AG10803 (cell line): ENCODE data around the gene SHLD1.
"Not testable (repeated sequence)": the region's sequence is repeated elsewhere in the genome, so short reads cannot be mapped to it uniquely, and the experiment has no call there.

Experiments
- DNase-seq: peaks from one replicate; pipeline ENCODE4 v3.0.0; 2010; ENCODE audit warnings: low read depth
- H3K4me3 ChIP-seq: 2 replicates; pipeline ENCODE4 v1.5.1; 2011; ENCODE audit warnings: mild to moderate bottlenecking, low read length, control low read depth
- TF ChIP-seq, protein P1 (sequence below): conservative IDR thresholded peaks from 2 replicates; pipeline ENCODE4 v1.5.1; 2011; ENCODE audit warnings: mild to moderate bottlenecking, low read length, control low read depth, inconsistent platforms

Gene SHLD1, protein sequence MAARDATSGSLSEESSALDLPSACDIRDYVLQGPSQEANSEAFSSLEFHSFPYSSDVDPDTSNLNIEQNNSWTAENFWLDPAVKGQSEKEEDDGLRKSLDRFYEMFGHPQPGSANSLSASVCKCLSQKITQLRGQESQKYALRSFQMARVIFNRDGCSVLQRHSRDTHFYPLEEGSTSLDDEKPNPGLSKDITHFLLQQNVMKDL

DNA sequence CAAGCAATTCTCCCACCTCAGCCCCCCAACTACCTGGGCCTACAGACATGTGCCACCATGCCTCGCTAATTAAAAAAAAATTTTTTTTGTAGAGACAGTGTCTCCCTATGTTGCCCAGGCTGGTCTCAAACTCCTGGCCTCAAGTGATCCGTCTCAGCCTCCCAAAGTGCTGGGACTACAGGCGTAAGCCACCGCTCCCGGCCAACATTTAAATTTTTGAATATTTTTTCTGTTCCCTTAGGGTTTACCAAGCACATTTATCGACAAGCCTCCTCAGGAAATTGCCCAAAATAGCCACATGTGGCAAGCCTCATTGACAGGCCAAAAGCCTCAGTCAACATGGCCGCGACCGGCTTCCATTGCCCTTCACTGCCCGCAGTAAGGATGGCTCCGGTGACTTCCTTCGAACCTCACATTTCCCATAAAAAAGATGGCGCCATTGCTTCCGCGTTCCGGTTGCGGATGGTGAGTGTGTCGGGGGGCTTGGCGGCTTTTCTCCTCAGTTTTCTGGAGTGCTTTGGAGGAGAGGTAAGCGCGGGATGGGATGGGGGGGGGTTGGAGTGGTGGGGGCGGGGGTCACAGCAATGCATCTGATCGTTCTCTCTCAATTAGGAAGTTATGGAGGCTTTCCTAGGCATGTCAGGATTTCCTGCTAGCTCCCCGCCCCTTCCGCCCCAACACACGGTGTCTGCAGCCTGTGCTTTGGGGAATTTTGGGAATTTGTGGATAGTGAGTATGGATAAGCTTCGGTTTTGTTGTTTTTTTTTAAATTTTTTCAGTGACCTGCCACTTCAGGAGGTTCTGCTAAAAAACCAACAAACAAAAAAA, at the start of gene SHLD1:
Gene SHLD1 (plus strand): TSS at position 450 of the 828 bp plus-strand sequence. CDS start 22,465 bp downstream, outside the sequence.
- H3K4me3 ChIP-seq = peak within 1 kb of the TSS; percentile 67
- TF ChIP-seq, protein P1, sequence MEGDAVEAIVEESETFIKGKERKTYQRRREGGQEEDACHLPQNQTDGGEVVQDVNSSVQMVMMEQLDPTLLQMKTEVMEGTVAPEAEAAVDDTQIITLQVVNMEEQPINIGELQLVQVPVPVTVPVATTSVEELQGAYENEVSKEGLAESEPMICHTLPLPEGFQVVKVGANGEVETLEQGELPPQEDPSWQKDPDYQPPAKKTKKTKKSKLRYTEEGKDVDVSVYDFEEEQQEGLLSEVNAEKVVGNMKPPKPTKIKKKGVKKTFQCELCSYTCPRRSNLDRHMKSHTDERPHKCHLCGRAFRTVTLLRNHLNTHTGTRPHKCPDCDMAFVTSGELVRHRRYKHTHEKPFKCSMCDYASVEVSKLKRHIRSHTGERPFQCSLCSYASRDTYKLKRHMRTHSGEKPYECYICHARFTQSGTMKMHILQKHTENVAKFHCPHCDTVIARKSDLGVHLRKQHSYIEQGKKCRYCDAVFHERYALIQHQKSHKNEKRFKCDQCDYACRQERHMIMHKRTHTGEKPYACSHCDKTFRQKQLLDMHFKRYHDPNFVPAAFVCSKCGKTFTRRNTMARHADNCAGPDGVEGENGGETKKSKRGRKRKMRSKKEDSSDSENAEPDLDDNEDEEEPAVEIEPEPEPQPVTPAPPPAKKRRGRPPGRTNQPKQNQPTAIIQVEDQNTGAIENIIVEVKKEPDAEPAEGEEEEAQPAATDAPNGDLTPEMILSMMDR = no peak
- peak; percentile 86 for DNase-seq

DNA sequence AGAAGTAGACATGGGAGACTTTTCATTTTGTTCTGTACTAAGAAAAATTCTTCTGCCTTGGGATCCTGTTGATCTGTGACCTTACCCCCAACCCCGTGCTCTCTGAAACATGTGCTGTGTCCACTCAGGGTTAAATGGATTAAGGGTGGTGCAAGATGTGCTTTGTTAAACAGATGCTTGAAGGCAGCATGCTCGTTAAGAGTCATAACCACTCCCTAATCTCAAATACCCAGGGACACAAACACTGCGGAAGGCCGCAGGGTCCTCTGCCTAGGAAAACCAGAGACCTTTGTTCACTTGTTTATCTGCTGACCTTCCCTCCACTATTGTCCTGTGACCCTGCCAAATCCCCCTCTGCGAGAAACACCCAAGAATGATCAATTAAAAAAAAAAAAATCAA, 47.9 kb upstream of the SHLD1 start:
- DNase-seq, H3K4me3 ChIP-seq: not testable (repeated sequence)

DNA sequence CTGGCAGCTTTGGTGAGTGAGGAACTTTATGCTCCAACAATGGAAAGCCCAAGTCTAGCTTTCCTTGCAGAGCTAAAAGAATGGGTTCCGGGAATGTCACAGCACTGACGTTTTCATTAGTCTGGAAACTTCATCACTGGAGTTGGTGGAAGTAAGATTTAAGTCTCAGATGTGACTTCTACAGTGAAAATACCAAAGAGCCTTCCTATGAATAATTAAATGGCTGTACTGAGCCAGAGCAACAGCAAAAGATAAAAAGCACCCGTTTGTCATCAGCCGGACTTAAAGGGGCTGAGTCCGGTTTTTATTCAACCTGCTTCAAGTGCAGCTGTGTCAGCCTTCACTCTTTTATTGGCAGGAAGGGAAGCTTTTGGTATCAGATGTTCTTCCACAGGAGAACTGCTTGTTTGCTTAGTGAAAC, 46.5 kb upstream of the SHLD1 start:
- no peak for DNase-seq
- H3K4me3 ChIP-seq = no peak overlapping the region
- TF ChIP-seq, protein P1 = no peak

DNA sequence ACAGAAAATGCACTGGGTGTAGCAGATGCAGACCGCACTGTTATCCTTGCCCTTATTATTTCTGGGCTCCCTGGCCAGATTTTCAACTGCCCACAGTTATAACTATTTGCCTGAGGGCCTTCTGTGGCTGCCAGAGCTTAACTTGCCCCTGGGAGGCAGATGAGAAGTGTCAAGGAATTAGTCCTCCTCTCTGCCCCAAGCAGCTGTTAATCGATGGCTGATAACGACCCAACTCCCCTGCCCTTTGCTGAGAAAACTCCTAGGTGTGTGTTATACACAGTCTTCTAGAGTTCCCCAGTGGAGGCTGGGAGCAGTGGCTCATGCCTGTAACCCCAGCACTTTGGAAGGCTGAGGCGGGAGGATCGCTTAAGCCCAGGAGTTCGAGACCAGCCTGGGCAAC, 44.4 kb upstream of the SHLD1 start:
- DNase-seq = no peak
- no peak overlapping the region for H3K4me3 ChIP-seq
- TF ChIP-seq, protein P1 = no peak

DNA sequence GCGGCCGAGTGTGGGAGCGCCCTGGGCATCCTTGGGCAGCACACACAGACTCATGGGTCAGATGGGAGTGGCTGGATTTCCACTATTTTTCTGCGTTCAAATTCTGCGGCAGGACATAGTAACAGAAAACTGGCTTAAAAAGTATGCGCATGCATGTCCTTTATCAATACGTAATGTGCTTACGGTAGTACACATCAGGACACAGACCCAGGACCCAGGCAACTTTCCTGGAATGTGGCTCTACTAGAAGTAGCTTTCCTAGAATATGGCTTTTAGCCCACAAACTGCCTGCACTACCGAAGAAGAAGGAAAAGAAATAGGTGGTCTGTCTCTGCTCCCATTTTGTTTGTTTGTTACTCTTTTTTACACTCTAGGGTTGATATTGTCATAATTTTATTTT, 43.4 kb upstream of the SHLD1 start:
- H3K4me3 ChIP-seq = no peak overlapping the region
- TF ChIP-seq, protein P1 = no peak
- no peak for DNase-seq

DNA sequence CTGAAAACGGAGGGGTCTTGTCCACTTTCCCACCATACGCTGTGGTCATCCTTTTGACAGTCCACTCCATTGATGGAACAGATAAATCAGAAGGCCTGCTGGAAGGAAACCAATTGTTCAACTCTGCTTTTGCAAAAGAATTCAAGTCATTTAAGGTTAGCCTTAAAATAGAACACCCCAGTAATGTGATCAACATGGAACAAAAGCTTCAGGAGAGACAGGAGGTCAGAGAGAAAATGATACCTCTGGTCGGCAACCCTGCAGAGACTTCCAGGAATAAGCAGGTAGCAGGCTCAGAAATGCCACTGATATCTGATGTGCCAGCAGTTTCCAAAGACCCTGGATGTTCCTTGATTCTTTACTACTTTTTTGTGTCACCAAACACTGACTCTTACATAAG, 39.6 kb upstream of the SHLD1 start:
- DNase-seq = no peak
- TF ChIP-seq, protein P1 = no peak
- H3K4me3 ChIP-seq = no peak overlapping the region

DNA sequence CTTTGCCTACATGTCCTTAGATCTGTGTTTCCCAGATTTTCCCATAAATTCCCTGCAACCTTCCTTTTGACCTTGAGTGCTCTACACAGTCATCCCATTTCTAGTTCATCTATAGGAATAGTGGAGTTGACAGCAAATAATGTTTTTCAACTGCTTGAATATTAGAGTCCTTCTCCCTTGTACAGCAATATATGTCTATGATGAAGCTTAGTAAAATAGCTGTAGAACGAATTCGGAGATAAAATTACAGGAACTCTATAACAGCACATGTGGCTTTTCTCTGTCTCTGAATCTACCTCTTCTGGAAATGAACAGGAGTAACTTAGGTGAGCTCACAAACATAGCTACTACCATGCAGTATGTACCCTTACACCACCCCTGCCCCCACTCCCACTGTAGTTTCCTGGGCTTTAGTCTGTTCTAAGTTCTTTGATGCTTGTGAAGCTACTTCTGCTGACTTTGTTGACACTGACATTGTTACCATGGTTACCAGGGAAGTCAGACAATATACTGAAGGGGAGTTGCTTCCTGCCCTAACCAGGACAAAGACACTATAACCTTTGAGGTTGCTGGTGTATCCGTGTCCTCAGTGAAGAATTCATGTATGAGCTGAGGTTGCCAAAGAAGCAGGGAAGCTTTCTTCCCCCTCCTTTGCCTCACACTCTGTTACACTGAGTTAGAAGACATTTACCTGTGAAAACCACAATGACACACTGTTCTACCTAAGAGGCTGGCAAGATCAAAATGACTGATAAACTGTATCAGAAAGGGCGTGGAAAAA, 35.8 kb upstream of the SHLD1 start:
- no peak for DNase-seq
- no peak overlapping the region for H3K4me3 ChIP-seq

More for the DNA sequence above, 35.8 kb upstream of the SHLD1 start:
- TF ChIP-seq, protein P1 = no peak
